ENCODE data around the gene MYH7.

The MYH7 gene

GRCh38 chr14:23365732-23366425 is 69.6 kb downstream of the MYH7 start:
- DNase-seq, result no peak

- no peak for DNase-seq
Observed at GRCh38 chr14:23365036-23365731, 70.3 kb downstream of the MYH7 start, which contains the start of gene EFS. Gene EFS (minus strand): TSS chr14:23365172. CDS start chr14:23365025, 147 bp downstream.

GRCh38 chr14:23364164-23365035 is 71.1 kb downstream of the MYH7 start:
- DNase-seq, result no peak

Measured in NCI-H526 treated with DMSO at 0.1 percent for 48 hours (cell line).